PC-9 (cell line): ENCODE measurements around the gene TTC7B.

Experiments
- EZH2 ChIP-seq: fragments of 200-600 bp; sonication (generic); IDR thresholded peaks from 2 replicates; pipeline ENCODE4 v1.8.0; 2017; ENCODE audit warnings: antibody characterized with exemption, low read depth
- TF ChIP-seq, protein P1 (sequence below): fragments of 200-600 bp; sonication (generic); conservative IDR thresholded peaks from 2 replicates; pipeline ENCODE4 v1.6.1; 2017; ENCODE audit warnings: mixed run types, antibody characterized with exemption, mild to moderate bottlenecking, moderate library complexity

DNA sequence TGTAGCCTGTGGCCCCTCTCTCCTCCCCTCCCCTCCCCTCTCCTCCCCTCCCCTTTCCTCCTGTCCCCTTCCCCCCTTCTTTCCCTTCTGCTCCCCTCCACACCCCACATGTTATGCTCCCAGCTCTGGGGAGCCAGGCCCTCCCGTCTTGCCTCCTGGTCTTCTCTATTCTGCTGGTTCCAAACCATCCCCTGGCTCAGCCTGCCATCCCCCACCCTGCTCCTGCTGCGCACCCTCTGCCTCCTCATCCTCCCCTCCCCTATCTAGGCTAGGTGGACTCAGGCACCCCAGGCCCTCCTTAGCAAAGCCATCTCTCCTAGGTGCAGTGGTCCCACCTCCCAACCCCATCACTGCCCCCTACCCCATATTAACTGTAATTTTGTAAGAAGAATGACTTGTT is 319.9 kb downstream of the TTC7B start:
- TF ChIP-seq, protein P1, sequence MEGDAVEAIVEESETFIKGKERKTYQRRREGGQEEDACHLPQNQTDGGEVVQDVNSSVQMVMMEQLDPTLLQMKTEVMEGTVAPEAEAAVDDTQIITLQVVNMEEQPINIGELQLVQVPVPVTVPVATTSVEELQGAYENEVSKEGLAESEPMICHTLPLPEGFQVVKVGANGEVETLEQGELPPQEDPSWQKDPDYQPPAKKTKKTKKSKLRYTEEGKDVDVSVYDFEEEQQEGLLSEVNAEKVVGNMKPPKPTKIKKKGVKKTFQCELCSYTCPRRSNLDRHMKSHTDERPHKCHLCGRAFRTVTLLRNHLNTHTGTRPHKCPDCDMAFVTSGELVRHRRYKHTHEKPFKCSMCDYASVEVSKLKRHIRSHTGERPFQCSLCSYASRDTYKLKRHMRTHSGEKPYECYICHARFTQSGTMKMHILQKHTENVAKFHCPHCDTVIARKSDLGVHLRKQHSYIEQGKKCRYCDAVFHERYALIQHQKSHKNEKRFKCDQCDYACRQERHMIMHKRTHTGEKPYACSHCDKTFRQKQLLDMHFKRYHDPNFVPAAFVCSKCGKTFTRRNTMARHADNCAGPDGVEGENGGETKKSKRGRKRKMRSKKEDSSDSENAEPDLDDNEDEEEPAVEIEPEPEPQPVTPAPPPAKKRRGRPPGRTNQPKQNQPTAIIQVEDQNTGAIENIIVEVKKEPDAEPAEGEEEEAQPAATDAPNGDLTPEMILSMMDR = no peak
- TF ChIP-seq EZH2 = no peak
